Measurements from ENCODE around the gene SLC35F3. TPM values are rescaled to one million over a fixed set of nuclear protein-coding genes. Genes with fewer than 3 reads are reported as not detected.

The SLC35F3 gene
- polyA plus RNA-seq, 1 donor (not counting 4 experiments of a cell fraction or from before 2014, with no cell fraction given): 13.8 TPM

GRCh38 chr1:234288946-234289345 lies 384.5 kb downstream of the SLC35F3 start:
- Histone ChIP-seq H3K27ac (ENCODE audit: control insufficient read depth, insufficient read depth, low read length) (no peak overlapping the region), H3K9ac (ENCODE audit: control insufficient read depth, extremely low read depth, insufficient read depth, low read length) (no peak overlapping the region), H3K4me1 (ENCODE audit: control insufficient read depth, extremely low read depth, insufficient read depth, low read length) (no peaks in the 10 kb centered on the region), H3K9me3 (ENCODE audit: control insufficient read depth, low read depth, low read length) (peaks cover 2% of the 10 kb centered on the region), H2AFZ (ENCODE audit: control insufficient read depth, low read length) (no peak overlapping the region), H3K4me2 (ENCODE audit: control insufficient read depth, extremely low read depth, insufficient read depth, low read depth, low read length) (no peak overlapping the region), H4K20me1 (ENCODE audit: control insufficient read depth, extremely low read depth, insufficient read depth, low read length) (no peaks in the 10 kb centered on the region), H3K9me1 (ENCODE audit: control insufficient read depth, extremely low read depth, insufficient read depth, low read length) (no peaks in the 10 kb centered on the region), H3K27me3 (ENCODE audit: control insufficient read depth, extremely low read depth, insufficient read depth, low read length) (no peaks in the 10 kb centered on the region), H3K79me2 (ENCODE audit: control insufficient read depth, insufficient read depth, low read length) (no peaks in the 10 kb centered on the region), H3K4me3 (ENCODE audit: control insufficient read depth in 2 of 3, extremely low read depth in 1 of 3, insufficient read depth in 2 of 3, low read depth in 1 of 3, low read length in 3 of 3) (no peak overlapping the region), H3K36me3 (ENCODE audit: control insufficient read depth in 2 of 2, extremely low read depth in 1 of 2, insufficient read depth in 2 of 2, low read length in 2 of 2) (no peaks in the 10 kb centered on the region)
- dilution Hi-C loops (cut with MboI; ENCODE audit: extremely low pct_ligation_motif_present, low sequenced_read_pairs): no loop called here
- TF ChIP-seq CTCF (optimal IDR thresholded peaks at IDR 0.05 in 1 of 3, IDR thresholded peaks at IDR 0.05 in 1 of 3, conservative IDR thresholded peaks at IDR 0.05 in 1 of 3; ENCODE audit: extremely low read depth in 1 of 3, insufficient read depth in 2 of 3, low read length in 3 of 3) (no peak), EZH2 (IDR thresholded peaks at IDR 0.05; ENCODE audit: low read length) (no peak)
- DNase-seq (ENCODE audit: low read depth, low spot score) (no peak), FAIRE-seq (no peak)

- Histone ChIP-seq H3K9me3 (ENCODE audit: control insufficient read depth, low read depth, low read length) (peaks cover 2% of the 10 kb centered on the region), H3K4me2 (ENCODE audit: control insufficient read depth, extremely low read depth, insufficient read depth, low read depth, low read length) (no peak overlapping the region), H3K79me2 (ENCODE audit: control insufficient read depth, insufficient read depth, low read length) (no peaks in the 10 kb centered on the region), H3K9ac (ENCODE audit: control insufficient read depth, extremely low read depth, insufficient read depth, low read length) (no peak overlapping the region), H3K4me1 (ENCODE audit: control insufficient read depth, extremely low read depth, insufficient read depth, low read length) (no peaks in the 10 kb centered on the region), H3K27me3 (ENCODE audit: control insufficient read depth, extremely low read depth, insufficient read depth, low read length) (no peaks in the 10 kb centered on the region), H3K9me1 (ENCODE audit: control insufficient read depth, extremely low read depth, insufficient read depth, low read length) (no peaks in the 10 kb centered on the region), H4K20me1 (ENCODE audit: control insufficient read depth, extremely low read depth, insufficient read depth, low read length) (no peaks in the 10 kb centered on the region), H3K27ac (ENCODE audit: control insufficient read depth, insufficient read depth, low read length) (no peak overlapping the region), H2AFZ (ENCODE audit: control insufficient read depth, low read length) (no peak overlapping the region), H3K4me3 (ENCODE audit: control insufficient read depth in 2 of 3, extremely low read depth in 1 of 3, insufficient read depth in 2 of 3, low read depth in 1 of 3, low read length in 3 of 3) (no peak overlapping the region), H3K36me3 (ENCODE audit: control insufficient read depth in 2 of 2, extremely low read depth in 1 of 2, insufficient read depth in 2 of 2, low read length in 2 of 2) (no peaks in the 10 kb centered on the region)
- TF ChIP-seq CTCF (optimal IDR thresholded peaks at IDR 0.05 in 1 of 3, IDR thresholded peaks at IDR 0.05 in 1 of 3, conservative IDR thresholded peaks at IDR 0.05 in 1 of 3; ENCODE audit: extremely low read depth in 1 of 3, insufficient read depth in 2 of 3, low read length in 3 of 3) (no peak), EZH2 (IDR thresholded peaks at IDR 0.05; ENCODE audit: low read length) (no peak)
- no peak for DNase-seq (ENCODE audit: low read depth, low spot score)
- dilution Hi-C loops (cut with MboI; ENCODE audit: extremely low pct_ligation_motif_present, low sequenced_read_pairs): no loop called here
- FAIRE-seq: no peak
Measured at GRCh38 chr1:234289538-234290305, 385.2 kb downstream of the SLC35F3 start.
